AG10803 (cell line): Measurements from ENCODE around the gene LTB4R2.
A peak's percentile ranks its signal among the peaks of the same experiment; 100 is the strongest.
"Not testable (repeated sequence)": the region's sequence is repeated elsewhere in the genome, so short reads cannot be mapped to it uniquely, and the experiment has no call there.

Experiments used
- DNase-seq: peaks from one replicate; pipeline ENCODE4 v3.0.0; 2010; ENCODE audit warnings: low read depth
- H3K4me3 ChIP-seq: 2 replicates; pipeline ENCODE4 v1.5.1; 2011; ENCODE audit warnings: mild to moderate bottlenecking, low read length, control low read depth
- CTCF ChIP-seq: conservative IDR thresholded peaks from 2 replicates; pipeline ENCODE4 v1.5.1; 2011; ENCODE audit warnings: mild to moderate bottlenecking, low read length, control low read depth, inconsistent platforms

LTB4R2 gene

GRCh38 chr14:24323341-24323740, 13.4 kb downstream of the LTB4R2 start:
- H3K4me3 ChIP-seq: no peak overlapping the region
- DNase-seq: no peak
- TF ChIP-seq CTCF: no peak

GRCh38 chr14:24324024-24324423, 14.1 kb downstream of the LTB4R2 start:
- H3K4me3 ChIP-seq: no peak overlapping the region
- TF ChIP-seq CTCF: no peak

GRCh38 chr14:24325041-24325530, 15.1 kb downstream of the LTB4R2 start:
- TF ChIP-seq CTCF: no peak
- no peak for DNase-seq

More at GRCh38 chr14:24324024-24324423, 14.1 kb downstream of the LTB4R2 start:
- no peak for DNase-seq

GRCh38 chr14:24325963-24326362, 16.0 kb downstream of the LTB4R2 start:
- no peak overlapping the region for H3K4me3 ChIP-seq
- DNase-seq: no peak
- TF ChIP-seq CTCF: no peak

More at GRCh38 chr14:24325041-24325530, 15.1 kb downstream of the LTB4R2 start:
- H3K4me3 ChIP-seq: no peak overlapping the region

GRCh38 chr14:24327303-24327702, 17.4 kb downstream of the LTB4R2 start:
- DNase-seq: no peak
- H3K4me3 ChIP-seq: no peak overlapping the region
- no peak for TF ChIP-seq CTCF

- TF ChIP-seq CTCF: peak; percentile 36
- not testable (repeated sequence) for H3K4me3 ChIP-seq, DNase-seq
Measured at GRCh38 chr14:24327914-24328313, 18.0 kb downstream of the LTB4R2 start.

GRCh38 chr14:24329073-24329663, 19.2 kb downstream of the LTB4R2 start:
- no peak for DNase-seq
- no peak for TF ChIP-seq CTCF

More at GRCh38 chr14:24329073-24329663, 19.2 kb downstream of the LTB4R2 start:
- H3K4me3 ChIP-seq: no peak overlapping the region
